ENCODE results near the gene ZNF407. TPM values are rescaled to one million over a fixed set of nuclear protein-coding genes. Genes with fewer than 3 reads are reported as not detected.

The ZNF407 gene
- total and polyA plus RNA-seq, 4 donors, result 1.3 to 21.1 (median 9.5) TPM

GRCh38 chr18:74828200-74828599 lies 230.5 kb downstream of the ZNF407 start:
- Histone ChIP-seq H3K4me1 (ENCODE audit: control insufficient read depth in 1 of 2, insufficient read depth in 2 of 2, low read length in 2 of 2) (peaks cover 0 to 4% of the 10 kb centered on the region in 2 donors), H3K27me3 (ENCODE audit: control insufficient read depth in 1 of 2, insufficient read depth in 2 of 2, low read length in 1 of 2) (no peaks in the 10 kb centered on the region), H3K27ac (ENCODE audit: low read depth in 1 of 2, low read length in 2 of 2) (no peak overlapping the region), H3K9me3 (ENCODE audit: control insufficient read depth, low read length) (no peaks in the 10 kb centered on the region), H3K36me3 (ENCODE audit: control insufficient read depth in 1 of 2, insufficient read depth in 2 of 2, low read length in 1 of 2) (no peaks in the 10 kb centered on the region), H3K4me3 (ENCODE audit: low read length in 2 of 2) (no peak overlapping the region)
- ATAC-seq (ENCODE audit: low FRiP score) (no peak), DNase-seq (no peak)
- WGBS, 2 donors, result 4 to 12% methylated on average over 3 of the region's 3 CpGs
- intact Hi-C loops (cut with DNase I), result loop anchor here in 1 of 2 donors (5.0 kb wide), 1 partner anchor 831 kb away; no protein-coding TSS in a partner anchor

DNA sequence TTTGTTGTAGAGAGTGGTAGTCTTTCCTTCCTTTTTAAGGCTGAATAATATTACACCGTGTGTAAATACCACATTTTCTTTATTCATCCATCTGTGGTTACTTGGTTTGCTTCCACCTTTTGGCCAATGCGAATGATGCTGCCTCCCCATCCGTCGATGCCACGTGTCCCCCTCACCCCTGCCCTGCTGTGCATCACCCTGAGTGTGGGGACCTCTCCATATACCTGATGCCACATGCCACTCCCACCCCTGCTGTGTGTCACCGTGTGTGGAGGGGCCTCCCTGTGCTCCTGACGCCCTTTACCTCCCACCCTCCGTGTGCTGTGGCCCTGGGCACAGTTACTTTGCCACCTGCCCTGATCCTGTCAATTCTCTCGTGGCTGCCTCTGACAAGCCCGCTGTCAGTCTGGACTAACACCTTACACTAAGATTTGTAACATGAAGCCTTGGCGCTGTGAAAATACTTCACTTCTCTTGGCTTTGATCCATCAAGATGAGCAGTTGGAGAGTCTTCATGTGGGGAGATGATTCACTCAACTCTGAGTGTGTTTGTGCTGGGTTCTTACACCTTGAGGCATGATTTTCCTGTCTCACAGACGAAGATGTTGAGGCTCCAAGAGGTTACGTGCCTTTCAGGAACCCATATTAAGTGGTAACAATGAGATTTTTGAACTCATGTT lies 234.0 kb downstream of the ZNF407 start:
- ATAC-seq (ENCODE audit: low FRiP score) (no peak), DNase-seq (no peak)
- Histone ChIP-seq H3K4me3 (ENCODE audit: low read length in 2 of 2) (no peak overlapping the region), H3K27me3 (ENCODE audit: control insufficient read depth in 1 of 2, insufficient read depth in 2 of 2, low read length in 1 of 2) (no peaks in the 10 kb centered on the region), H3K27ac (ENCODE audit: low read depth in 1 of 2, low read length in 2 of 2) (no peak overlapping the region), H3K36me3 (ENCODE audit: control insufficient read depth in 1 of 2, insufficient read depth in 2 of 2, low read length in 1 of 2) (no peaks in the 10 kb centered on the region), H3K9me3 (ENCODE audit: control insufficient read depth, low read length) (no peaks in the 10 kb centered on the region), H3K4me1 (ENCODE audit: control insufficient read depth in 1 of 2, insufficient read depth in 2 of 2, low read length in 2 of 2) (peaks cover 0 to 4% of the 10 kb centered on the region in 2 donors)
- intact Hi-C loops (cut with DNase I), result no loop called here
- 95% methylated on average over 13 of the region's 13 CpGs for WGBS, 2 donors

- intact Hi-C loops (cut with DNase I), result no loop called here
- H3K9me3 ChIP-seq (ENCODE audit: control insufficient read depth, low read length), result no peaks in the 10 kb centered on the region
Observed at GRCh38 chr18:74832381-74832780, 234.7 kb downstream of the ZNF407 start.

GRCh38 chr18:74832999-74833398 lies 235.3 kb downstream of the ZNF407 start:
- intact Hi-C loops (cut with DNase I), result no loop called here
- ATAC-seq (ENCODE audit: low FRiP score) (no peak), DNase-seq (no peak)
- Histone ChIP-seq H3K27ac (ENCODE audit: low read depth in 1 of 2, low read length in 2 of 2) (no peak overlapping the region), H3K27me3 (ENCODE audit: control insufficient read depth in 1 of 2, insufficient read depth in 2 of 2, low read length in 1 of 2) (no peaks in the 10 kb centered on the region), H3K4me1 (ENCODE audit: control insufficient read depth in 1 of 2, insufficient read depth in 2 of 2, low read length in 2 of 2) (no peaks in the 10 kb centered on the region), H3K36me3 (ENCODE audit: control insufficient read depth in 1 of 2, insufficient read depth in 2 of 2, low read length in 1 of 2) (no peaks in the 10 kb centered on the region), H3K4me3 (ENCODE audit: low read length in 2 of 2) (no peak overlapping the region), H3K9me3 (ENCODE audit: control insufficient read depth, low read length) (no peaks in the 10 kb centered on the region)
- 100% methylated on average over 1 of the region's 1 CpG for WGBS, 2 donors

More at GRCh38 chr18:74832381-74832780, 234.7 kb downstream of the ZNF407 start:
- Histone ChIP-seq H3K27me3 (ENCODE audit: control insufficient read depth in 1 of 2, insufficient read depth in 2 of 2, low read length in 1 of 2) (no peaks in the 10 kb centered on the region), H3K4me3 (ENCODE audit: low read length in 2 of 2) (no peak overlapping the region), H3K27ac (ENCODE audit: low read depth in 1 of 2, low read length in 2 of 2) (no peak overlapping the region), H3K4me1 (ENCODE audit: control insufficient read depth in 1 of 2, insufficient read depth in 2 of 2, low read length in 2 of 2) (peaks cover 0 to 4% of the 10 kb centered on the region in 2 donors), H3K36me3 (ENCODE audit: control insufficient read depth in 1 of 2, insufficient read depth in 2 of 2, low read length in 1 of 2) (no peaks in the 10 kb centered on the region)
- DNase-seq, result no peak
- ATAC-seq (ENCODE audit: low FRiP score), result no peak

DNA sequence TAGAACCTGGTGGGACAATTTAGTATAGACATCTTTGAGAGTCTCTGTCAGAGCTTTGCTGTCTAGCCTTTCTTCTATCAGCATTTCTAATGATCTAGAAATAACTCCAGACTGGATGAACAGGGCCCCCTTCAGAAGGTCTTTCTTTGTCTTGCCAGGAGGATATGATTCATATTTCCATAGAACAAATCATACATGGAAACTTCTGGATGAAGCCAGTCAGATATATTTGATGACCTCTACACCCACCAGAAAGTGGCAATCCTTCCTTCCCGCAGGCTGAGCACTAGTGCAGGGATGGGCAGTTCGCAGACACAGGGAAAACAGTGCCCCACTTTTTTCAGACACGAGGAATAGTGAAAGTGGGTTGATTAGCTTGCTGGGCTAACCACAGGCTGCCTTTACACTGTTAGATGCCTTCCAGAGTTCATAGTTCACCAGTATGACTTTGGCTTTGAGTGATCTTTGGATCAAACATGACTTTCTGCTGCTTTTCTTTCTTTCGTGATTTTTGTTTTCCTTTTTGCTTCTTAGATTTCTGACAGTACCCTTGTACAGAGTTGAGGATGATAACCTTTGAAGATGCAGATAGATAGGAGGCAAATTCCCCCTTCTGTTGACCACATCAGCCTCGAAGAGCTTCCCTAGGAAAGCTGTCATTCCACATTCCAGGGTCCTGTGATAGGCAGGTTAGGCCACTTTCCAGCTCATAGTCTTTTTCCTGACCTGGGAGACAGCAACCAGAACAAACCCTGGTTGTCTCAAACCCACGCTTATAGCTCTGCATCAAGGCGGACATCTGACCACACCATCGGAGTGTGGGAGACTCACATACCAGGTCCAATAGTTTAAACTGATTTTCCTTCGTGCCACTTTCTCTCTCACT lies 237.0 kb downstream of the ZNF407 start:
- 87 to 90% methylated on average over 9 of the region's 9 CpGs for WGBS, 2 donors
- Histone ChIP-seq H3K9me3 (ENCODE audit: control insufficient read depth, low read length) (no peaks in the 10 kb centered on the region), H3K27me3 (ENCODE audit: control insufficient read depth in 1 of 2, insufficient read depth in 2 of 2, low read length in 1 of 2) (no peaks in the 10 kb centered on the region), H3K4me3 (ENCODE audit: low read length in 2 of 2) (no peak overlapping the region), H3K36me3 (ENCODE audit: control insufficient read depth in 1 of 2, insufficient read depth in 2 of 2, low read length in 1 of 2) (no peaks in the 10 kb centered on the region), H3K4me1 (ENCODE audit: control insufficient read depth in 1 of 2, insufficient read depth in 2 of 2, low read length in 2 of 2) (no peaks in the 10 kb centered on the region), H3K27ac (ENCODE audit: low read depth in 1 of 2, low read length in 2 of 2) (no peak overlapping the region)
- DNase-seq (no peak), ATAC-seq (ENCODE audit: low FRiP score) (no peak)
- intact Hi-C loops (cut with DNase I), result no loop called here

DNA sequence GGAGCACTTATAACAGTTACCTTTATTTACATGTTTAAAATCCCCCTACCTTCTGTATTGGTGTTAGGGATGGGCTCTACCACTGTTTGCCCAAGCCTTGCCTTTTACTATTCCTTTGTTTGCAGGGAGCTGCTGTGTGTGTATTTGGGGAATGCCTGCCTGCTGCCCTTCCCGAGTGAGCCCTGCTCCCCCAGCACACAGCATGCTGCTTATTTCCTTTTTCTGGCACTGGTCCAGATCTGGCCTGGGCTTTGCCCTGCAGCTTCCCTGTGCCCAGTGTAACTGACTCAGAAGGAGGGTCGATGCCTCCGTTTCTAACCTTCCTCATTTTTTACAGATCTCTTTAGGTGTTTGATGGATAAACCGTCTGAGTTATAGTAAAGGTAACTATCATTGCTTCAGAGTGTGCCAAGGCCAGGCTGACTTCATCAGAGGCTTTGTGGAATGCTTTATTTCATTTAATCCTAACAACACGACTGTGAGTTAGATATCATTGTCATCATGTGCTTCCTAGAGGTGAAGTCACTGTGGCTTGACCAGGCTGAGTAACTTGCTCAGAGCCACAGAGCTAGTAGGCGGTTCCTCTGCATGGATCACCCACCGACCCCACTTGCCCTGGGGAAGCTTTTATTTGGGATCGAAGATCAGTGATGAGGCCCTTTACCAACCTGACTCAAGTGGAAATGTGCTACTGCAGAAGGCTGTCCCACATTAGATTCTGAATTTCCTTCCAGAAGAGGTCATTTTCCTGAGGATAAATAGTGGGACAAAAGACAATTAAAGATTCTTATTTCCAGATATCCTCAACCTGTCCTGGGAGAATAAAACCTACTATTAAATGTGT lies 238.8 kb downstream of the ZNF407 start:
- DNase-seq (no peak), ATAC-seq (ENCODE audit: low FRiP score) (no peak)
- no peaks in the 10 kb centered on the region for H3K4me1 ChIP-seq (ENCODE audit: control insufficient read depth in 1 of 2, insufficient read depth in 2 of 2, low read length in 2 of 2)
- 54 to 57% methylated on average over 8 of the region's 8 CpGs for WGBS, 2 donors
- intact Hi-C loops (cut with DNase I), result no loop called here
- H3K36me3 ChIP-seq (ENCODE audit: control insufficient read depth in 1 of 2, insufficient read depth in 2 of 2, low read length in 1 of 2), result no peaks in the 10 kb centered on the region
- H3K9me3 ChIP-seq (ENCODE audit: control insufficient read depth, low read length), result no peaks in the 10 kb centered on the region
- no peaks in the 10 kb centered on the region for H3K27me3 ChIP-seq (ENCODE audit: control insufficient read depth in 1 of 2, insufficient read depth in 2 of 2, low read length in 1 of 2)
- no peak overlapping the region for H3K4me3 ChIP-seq (ENCODE audit: low read length in 2 of 2)
- no peak overlapping the region for H3K27ac ChIP-seq (ENCODE audit: low read depth in 1 of 2, low read length in 2 of 2)

GRCh38 chr18:74840492-74841167 lies 243.0 kb downstream of the ZNF407 start:
- Histone ChIP-seq H3K36me3 (ENCODE audit: control insufficient read depth in 1 of 2, insufficient read depth in 2 of 2, low read length in 1 of 2) (no peaks in the 10 kb centered on the region), H3K4me1 (ENCODE audit: control insufficient read depth in 1 of 2, insufficient read depth in 2 of 2, low read length in 2 of 2) (no peaks in the 10 kb centered on the region), H3K9me3 (ENCODE audit: control insufficient read depth, low read length) (no peaks in the 10 kb centered on the region), H3K4me3 (ENCODE audit: low read length in 2 of 2) (no peak overlapping the region), H3K27ac (ENCODE audit: low read depth in 1 of 2, low read length in 2 of 2) (no peak overlapping the region), H3K27me3 (ENCODE audit: control insufficient read depth in 1 of 2, insufficient read depth in 2 of 2, low read length in 1 of 2) (no peaks in the 10 kb centered on the region)
- intact Hi-C loops (cut with DNase I), result no loop called here
- ATAC-seq (ENCODE audit: low FRiP score), result no peak
- WGBS, 2 donors, result 78% methylated on average over 7 of the region's 7 CpGs
- DNase-seq, result no peak

GRCh38 chr18:74841248-74841647 lies 243.6 kb downstream of the ZNF407 start:
- H3K4me3 ChIP-seq (ENCODE audit: low read length in 2 of 2), result no peak overlapping the region
- no peaks in the 10 kb centered on the region for H3K27me3 ChIP-seq (ENCODE audit: control insufficient read depth in 1 of 2, insufficient read depth in 2 of 2, low read length in 1 of 2)
- ATAC-seq (ENCODE audit: low FRiP score) (no peak), DNase-seq (no peak)
- H3K4me1 ChIP-seq (ENCODE audit: control insufficient read depth in 1 of 2, insufficient read depth in 2 of 2, low read length in 2 of 2), result no peaks in the 10 kb centered on the region
- 88 to 90% methylated on average over 6 of the region's 6 CpGs for WGBS, 2 donors
- H3K36me3 ChIP-seq (ENCODE audit: control insufficient read depth in 1 of 2, insufficient read depth in 2 of 2, low read length in 1 of 2), result no peaks in the 10 kb centered on the region
- no peak overlapping the region for H3K27ac ChIP-seq (ENCODE audit: low read depth in 1 of 2, low read length in 2 of 2)
- intact Hi-C loops (cut with DNase I), result no loop called here
- no peaks in the 10 kb centered on the region for H3K9me3 ChIP-seq (ENCODE audit: control insufficient read depth, low read length)

Measured in aorta (tissue), 5 donors.